NOMO-1 (cell line): ENCODE data around the gene MAPK12.

Experiments
- DNase-seq, 2 experiments: peaks; one replicate each; lab custom pipeline; 2025; ENCODE audit not compliant: unreplicated experiment in 2 of 2; lab: John Stamatoyannopoulos, UW

The MAPK12 gene

DNA sequence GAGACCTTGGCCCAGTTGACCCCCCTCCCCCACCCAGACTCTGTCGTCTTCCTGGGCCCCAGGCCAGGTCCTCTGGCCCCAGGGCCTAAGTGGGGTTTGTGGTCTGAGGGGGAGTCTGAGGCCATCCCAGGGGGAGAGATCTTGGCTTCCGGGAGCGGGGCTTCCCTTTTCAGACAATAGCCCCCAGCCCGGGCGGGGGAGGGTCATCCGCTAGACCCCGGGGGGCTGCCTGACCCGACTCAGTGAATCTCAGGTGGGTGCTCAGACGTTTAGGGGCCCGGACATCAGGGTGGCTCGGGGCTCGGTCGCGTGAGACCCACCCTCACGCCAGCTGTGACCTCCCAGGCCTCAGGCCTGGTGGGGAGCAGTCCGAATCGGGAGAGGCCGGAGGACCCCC lies 8.1 kb upstream of the MAPK12 start:
- no peak for DNase-seq

DNA sequence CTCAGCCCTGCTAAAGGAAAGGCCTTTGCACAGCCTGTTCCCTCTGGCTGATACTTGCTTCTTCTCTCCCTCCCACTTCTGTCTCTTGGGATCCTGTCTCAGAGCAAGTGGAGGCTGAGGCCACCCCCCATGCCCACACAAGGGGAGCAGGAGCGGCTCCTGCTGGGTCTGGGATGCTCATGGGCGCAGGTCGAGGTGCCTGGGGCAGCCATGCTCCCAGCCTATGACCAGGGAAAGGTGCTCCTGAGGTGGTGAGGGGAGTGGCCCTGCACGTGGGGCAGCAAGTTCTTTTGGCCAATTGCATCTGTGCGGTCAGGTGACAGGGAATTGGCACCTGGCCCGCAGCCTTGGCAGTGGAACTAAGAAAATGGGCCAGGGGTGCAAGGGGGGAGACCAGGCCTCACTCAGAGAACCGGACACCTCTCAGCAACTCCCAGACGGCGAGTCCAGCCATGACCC lies 7.2 kb upstream of the MAPK12 start:
- no peak for DNase-seq

DNA sequence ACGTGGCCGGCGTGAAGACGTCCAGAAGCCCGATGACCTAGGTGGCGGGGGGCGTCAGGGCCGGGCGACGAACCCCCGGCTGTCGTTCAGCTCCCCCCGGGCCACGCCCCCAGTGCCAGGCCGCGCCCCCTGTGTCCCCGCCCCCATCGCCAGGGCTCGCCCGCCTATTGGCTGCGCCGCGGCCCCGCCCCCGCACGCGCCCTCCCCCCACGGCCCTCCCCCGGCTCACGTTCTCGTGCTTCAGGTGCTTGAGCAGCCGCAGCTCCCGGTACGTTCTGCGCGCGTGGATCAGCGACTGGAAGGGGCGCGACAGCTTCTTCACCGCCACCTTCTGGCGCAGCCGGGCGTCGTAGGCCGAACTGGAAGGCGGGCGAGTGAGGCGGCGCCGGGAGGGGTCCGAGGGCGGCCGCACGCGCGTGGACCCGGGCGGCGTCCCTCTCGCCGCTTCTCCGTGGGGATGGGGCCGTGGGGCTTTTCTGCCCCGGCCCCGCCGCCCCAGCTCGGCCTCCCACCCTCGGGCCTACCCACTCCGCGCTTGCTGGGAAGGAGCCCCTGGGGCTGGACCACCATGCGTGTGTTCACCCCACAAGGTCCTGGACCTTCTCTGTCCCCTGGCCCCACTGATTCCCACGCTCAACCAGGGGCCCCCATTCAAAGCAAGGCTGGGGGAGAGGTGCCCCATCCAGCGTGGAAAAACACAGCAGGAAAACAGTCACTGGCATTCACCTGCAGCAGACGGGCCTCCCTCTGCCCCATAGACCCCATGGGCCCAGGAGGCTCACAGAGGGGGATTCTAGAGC lies 6.3 kb upstream of the MAPK12 start:
- no peak for DNase-seq

DNA sequence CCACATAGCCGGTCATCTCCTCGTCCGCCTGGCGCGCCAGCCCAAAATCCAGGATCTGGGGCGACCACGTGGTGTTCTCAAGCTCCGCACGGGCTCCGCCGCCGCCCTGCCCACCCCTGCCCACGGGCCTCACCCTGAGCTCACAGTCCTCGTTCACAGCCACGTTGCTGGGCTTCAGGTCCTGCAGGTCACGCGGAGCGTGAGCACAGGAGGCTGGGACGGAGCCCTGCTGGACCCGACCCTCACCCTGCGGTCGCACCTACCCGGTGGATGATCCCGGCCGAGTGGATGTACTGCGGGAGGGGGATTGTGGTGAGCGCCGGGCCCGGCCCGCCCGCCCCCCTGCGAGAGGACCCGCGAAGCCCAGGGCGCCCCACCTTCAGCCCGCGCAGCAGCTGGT lies 5.5 kb upstream of the MAPK12 start:
- no peak for DNase-seq

DNA sequence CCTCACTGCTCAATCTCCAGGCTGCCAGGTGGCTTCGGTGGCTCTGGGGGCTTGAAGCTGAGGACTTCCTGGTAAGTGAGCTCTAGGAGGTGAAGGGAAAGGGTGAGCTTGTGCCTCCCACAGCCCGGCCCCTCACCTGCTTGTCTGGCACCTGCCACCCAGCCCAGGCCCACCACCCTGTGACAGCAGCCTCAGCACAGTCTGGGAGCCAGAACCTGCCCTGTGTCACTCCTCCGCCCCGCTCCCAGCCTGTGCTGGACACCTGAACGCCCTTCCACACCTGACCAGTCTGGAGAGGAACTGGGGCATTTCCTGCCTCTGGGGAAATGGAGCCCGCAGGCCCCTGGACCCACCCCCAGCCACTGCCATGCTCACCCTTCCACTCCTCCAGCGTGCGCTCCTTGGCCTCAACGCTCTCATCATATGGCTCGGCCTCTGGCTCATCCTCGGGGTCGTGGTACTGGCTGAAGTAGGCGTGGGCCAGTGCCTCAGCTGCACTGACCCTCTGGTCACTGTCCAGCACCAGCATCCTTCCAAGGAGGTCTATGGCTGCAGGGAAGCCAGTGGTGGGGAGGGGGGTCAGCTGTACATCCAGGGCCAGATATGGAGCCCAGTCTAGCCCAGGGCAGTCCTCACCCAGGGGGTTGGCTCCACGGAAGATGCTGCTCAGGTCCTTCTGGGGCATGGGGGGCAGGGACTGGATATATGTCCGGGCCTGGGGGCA lies 3.6 kb upstream of the MAPK12 start:
- DNase-seq: no peak

DNA sequence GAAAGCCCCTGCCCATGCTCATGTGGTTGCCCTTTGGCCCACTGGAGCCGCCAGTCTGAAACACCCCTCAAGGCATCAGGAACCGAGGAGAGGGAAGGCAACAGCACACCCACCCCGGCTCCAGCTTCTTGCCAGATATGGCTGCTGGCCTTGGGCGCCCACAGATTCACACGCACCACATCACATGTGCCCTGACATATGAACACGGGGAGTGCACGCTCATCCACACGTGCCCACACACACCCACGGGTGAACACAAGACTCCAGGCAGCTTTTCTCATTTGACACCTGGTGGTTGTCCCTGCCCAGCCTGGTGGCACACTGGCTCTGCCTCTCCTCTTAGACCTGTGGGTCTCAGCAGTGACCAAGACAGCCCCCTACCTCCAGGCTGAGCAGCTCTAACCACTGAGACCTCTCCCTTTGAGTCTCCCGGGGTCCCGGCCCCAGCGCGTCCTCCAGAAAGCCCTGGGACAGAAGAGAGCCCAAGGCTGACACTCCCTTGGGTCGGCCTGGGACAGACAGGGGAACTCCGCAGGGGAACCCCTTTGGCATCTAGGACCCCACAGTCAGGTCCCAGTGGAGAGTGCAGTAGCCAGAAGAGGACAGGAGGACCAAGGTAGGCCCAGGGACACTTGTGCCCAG lies 2.7 kb upstream of the MAPK12 start:
- DNase-seq: no peak

DNA sequence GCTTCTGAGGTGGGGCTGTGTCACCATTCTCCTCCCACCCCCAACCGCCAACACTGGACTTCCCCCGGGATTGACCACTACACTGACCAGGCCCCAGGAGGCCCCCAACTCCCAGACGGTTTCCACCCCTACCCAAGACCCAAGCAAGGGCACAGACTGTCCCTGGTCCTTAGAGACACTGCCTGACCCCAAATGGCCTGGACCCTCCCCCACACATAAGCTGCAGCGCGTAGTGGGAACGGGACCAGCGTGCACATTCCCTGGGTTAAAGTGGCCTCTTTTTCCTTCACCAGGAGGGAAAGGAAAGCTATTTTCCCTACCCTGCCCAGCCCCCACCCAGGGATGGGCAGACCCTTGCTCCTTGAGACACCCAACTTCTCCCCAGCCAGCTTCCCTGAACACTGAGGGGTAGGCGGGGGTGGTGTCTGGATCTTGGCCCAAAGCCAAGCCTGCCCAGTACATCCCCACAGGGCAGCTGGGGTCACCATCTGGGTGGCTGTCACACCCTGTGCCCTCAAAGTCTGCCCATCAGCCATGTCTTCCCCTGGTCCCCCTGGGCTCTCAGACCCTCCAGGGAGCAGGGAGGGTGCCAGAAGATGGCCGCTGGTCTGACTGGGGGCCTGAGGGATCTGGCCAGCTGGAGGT lies 1.6 kb upstream of the MAPK12 start:
- DNase-seq: no peak

DNA sequence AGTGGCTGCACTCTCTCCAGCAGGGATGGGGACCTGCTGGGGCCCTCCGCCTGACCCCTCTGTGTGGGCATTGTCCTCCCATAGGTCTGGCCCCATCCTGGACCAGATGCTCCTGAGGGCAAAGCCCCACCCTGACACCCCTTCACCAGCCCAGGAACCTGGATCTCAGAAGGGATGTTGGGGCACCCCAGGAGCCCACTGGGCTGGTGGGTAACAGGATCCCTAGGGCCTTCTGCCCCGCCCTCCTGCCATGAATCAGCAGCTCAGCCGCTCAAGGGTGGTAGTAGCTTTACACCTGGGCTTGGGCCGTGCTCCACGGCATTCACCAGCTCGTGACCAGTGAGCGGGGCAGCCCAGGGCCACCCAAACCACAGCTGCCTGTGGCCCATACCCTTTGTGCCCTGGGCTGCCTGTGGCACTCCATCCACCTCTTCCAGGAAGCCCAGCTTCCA lies 1.0 kb upstream of the MAPK12 start:
- no peak for DNase-seq

DNA sequence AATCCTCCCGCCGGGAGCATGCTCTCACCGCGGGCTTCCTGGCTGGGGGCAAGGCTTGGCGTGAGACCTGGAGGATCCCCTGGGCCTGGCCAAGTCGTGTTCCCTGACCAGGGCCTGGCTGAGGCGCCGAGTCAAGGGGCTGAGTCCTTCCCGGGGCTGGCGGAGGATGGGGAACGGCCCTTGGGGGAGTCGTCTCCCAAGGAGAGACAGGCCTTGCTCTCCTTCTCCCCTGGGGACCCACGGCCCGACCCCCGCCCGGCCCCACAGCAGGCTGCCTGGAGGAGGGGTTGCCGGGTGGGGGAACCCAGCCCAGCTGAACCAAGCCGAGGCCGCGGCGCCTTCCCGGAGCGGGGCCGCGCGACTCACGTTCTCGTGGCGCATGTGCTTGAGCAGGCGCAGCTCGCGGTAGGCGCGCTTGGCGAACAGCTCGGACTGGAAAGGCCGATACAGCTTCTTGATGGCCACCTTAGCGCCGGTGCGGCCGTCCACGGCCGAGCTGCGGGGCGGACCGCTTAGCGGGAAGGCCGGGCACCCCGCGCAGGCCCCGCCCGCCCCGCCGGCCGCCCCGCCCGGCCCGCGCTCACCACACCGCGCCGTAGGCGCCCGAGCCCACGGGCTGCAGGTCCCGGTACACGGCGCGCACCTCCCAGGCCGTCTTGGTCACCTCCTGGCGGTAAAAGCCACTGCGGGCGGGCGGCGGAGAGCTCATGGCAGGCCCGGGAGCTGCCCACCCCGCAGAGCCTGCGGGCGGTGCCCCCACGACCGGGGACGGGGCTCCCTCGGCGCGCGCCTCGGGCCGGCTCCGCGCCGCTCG lies 475 bp downstream of the MAPK12 start:
- DNase-seq: peak in 1 of 2 experiments; percentile 21

DNA sequence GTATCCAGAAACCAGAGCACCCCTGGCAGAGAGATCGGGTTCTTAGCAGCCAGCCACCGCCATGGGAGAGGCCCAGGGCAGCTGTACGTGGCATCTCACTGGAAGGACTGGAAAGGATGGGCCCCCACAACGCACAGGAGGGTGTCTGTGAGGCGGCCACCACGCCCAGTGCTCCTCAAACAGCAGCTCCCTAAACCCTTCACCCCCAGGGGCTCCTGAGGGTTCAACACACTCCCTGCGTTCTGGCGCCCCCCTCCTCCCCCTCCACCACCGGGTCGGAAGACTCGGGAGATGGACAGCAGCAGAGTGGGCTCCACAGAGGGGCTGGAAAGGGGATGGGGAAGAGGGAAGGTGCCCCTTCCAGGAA lies 1.1 kb downstream of the MAPK12 start:
- no peak for DNase-seq

DNA sequence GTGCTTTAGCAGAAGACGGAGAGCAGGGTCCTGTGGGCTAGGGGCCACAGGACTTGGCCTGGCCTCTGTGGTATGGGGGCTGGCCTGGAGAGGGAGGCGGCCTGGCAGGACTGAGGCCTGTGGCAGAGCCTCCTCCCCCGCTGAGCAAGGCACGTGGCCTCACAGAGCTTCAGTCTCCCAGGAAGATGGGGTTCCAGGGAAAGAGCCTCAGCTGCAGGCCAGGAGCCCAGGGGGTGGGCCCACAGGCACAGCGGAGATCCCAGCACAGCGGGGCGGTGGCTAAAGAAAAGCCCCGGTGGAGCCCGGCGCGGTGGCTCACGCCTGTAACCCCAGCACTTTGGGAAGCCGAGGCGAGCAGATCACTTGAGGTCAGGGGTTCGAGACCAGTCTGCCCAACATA lies 2.2 kb downstream of the MAPK12 start:
- no peak for DNase-seq

DNA sequence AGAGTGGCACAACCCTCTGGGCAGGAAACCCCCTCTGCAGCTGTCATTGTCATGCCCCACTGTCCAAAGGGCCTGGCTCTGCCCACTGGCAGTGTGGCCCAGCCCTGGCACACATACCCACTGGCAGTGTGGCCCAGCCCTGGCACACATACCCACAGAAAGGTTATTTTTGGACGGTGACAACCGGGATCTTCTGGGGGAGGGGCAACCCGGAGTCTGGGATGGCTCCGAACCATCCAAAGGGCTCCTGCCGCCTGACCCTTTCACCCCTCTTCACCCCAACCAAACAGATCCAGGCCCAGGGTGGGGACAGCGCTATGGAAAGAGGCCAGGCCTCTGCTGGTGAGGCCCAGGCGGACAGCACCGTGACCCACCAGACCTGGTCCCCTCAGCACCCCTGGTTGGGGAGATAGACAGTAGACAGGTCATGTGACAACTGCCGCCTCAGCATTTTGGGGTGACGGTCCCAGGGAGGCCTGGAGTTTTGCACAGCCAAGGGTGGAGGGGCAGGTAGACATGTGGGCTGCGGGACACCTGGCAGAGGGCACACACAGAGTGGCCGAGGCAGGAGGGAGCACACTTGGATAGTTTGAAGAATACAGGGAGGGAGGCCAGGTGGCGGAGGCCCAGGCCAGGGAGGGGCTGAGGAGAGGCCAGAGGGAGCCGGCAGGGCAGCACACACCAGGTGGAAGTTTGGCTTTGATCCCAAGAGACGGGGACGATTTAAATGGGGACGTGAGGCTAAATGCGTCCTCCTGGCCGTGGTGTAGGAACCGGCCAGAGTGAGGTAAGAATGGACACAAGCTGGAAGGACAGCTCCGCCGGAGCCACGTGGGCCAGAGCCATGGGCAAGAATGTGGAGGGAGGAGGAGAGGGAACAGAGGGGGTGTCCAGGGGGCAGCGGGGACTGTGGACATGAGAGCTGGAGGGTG lies 2.9 kb downstream of the MAPK12 start:
- no peak for DNase-seq

DNA sequence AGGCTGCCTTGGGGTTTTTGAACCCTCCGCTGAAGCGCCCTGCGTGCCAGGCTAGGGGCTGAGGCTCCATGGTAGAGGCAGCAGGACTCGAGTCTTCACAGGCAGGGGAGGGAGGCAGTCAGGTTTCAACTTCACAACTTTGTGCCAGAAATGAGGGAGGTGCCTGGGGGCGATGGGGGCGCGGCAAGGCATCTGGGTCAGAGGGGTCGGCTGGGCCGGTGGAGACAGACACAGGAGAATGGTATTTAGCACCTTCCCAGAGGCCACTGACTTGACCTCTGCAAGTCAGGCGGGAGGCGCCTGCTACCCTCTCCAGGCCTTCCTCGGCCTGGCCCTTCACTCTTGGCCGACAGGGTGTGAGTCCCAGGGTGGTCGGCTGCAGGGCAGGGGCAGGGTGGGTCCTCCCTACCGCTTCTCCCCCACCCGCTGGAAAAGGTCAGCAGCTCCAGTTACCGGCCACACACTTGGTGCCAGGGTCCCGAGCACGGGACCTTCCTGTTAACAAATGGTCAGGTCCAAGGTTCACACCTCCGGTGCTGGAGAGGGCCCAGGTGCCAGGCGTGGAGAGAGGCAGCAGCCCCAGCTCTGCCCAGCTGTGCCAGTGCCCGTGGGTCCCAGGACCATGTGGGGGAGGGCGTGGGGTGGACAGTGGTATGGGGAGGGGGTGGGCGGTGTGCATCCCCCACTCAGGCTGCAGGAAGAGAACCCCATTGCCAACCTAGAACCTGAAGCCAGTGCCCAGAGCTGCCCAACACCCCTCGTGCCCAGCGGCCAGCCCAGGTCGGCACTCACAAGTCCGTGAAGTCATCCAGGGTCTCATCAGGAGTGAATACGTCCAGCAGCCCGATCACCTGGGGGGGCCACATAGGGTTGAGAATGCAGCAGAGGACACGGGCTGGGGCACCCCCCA lies 3.8 kb downstream of the MAPK12 start:
- no peak for DNase-seq

DNA sequence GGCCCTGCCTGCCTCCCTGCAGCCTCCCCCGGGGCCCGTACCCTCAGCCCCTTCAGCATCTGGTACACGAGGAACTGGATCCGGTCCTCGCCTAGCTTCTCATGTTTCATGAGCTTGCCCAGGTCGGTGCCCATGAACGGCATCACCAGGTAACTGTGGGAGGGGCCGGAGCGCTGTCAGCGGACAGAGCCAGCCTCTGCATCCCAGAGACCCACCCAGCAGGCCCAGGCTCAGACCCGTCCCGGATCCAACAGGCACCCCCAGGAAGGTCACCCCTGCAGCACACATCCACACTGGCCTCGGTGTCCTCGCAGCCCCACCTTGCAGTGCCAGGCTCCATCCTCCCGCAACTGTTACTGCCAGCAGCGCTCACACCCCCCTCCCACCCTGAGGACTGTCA lies 4.4 kb downstream of the MAPK12 start:
- DNase-seq: no peak

DNA sequence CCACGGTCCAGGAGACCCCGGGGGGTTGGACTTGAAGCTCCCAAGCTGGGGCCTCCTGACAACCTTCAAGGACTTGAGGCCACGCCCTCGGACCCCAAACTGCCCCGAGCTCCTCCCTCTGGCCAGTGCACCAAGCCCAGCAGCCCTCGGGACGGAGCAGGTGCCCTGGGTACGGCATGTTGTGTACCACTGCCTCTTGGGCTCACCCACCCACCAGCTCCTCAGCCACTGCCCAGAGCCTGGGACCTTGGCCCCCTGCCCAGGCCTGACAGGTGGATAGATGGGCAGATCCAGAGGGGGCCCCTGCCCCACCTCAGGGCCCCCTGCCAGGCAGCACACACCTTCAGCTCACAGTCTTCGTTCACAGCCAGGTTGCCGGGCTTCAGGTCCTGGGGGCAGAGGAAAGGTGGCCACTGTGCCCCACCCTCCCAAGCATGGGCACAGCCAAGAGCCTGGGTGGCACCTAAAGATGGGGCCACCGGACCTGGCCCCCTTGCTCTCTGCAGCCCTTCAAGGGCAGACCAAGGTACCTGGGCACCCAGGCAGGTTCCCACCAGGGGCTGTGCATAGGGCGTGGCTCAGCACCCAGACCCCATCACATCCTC lies 5.1 kb downstream of the MAPK12 start:
- DNase-seq: no peak

DNA sequence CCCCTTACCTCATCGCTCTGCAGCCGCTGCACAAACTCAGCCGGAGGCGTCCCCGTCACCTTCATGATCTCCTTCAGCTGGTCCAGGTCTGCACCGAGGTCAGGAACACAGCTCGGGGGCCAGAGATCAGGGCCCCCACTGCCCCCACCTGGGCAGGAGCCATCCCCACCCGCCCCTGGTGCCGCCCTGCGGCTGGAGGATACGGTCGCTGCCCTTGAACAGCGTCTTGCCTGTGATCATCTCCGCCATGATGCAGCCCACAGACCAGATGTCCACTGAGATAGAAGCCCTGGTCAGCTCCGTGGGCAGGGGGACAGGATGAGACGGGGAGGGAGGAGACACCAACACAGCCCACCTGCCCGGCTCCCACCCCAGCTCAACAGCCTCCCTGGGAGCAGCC lies 5.9 kb downstream of the MAPK12 start:
- DNase-seq: no peak

DNA sequence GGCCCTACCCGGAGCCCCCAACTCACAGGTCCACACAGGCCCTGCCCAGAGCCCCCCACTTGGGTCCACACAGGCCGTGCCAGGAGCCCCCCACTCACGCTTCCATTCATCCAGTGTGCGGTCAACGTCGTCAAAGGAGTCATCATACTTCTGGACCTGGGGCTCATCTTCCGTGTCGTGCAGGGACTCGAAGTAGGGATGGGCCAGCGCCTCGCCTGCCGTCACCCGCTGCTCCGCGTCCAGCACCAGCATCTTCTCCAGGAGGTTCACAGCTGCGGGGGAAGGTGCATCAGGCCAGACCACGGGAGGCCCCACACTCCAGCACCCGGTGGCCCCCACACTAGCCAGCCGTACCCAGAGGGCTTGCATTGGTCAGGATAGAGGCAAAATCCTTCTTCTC lies 6.4 kb downstream of the MAPK12 start:
- DNase-seq: no peak

DNA sequence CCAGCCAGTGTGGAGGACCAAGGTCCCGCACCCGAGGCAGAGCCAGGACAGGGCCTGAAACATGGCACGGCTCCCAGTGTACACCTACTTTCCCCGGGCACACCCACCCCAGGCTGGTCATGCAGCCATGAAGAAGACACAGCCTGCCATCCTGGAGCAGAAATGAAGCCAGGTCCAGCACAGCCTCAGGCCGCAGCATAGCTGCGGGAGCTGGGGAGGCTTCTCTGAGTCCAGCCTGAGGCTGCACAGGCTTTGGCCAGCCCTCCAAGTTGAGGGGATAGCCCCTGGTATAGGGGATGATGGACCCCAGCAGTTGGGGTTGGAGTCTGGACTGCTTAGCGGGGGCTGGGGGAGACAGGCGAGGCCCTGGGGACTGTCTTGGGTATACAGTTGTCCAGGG lies 7.5 kb downstream of the MAPK12 start:
- DNase-seq: no peak
